HCT116 (cell line): ENCODE results near the gene TCF7L2. TPM values are rescaled to one million over a fixed set of nuclear protein-coding genes. Genes with fewer than 3 reads are reported as not detected.

Source experiments
- ATAC-seq: fragments of 200-7000 bp; cut with Tn5 transposase; 2 replicates; pipeline ENCODE4 v1.9.1; 2020; ENCODE audit warnings: mild to moderate bottlenecking, moderate library complexity
- BruUV-seq: library from RNA; stranded (reverse); fragments of 400-500 nt; replicated peaks from 2 replicates; lab custom pipeline; 2021; lab: Mats Ljungman, UMichigan
- CTCF ChIA-PET: fragments of 300-600 bp; sonication (Branson Sonifier 250); formaldehyde crosslinking; loops from one replicate; lab custom pipeline; 2021; ENCODE audit warnings: antibody characterized with exemption; lab: Charles Lee
- POLR2A ChIA-PET: fragments of 300-600, 350-600 bp; sonication (Branson Sonifier 250); formaldehyde crosslinking; loops from one replicate; lab custom pipeline; 2021; ENCODE audit warnings: antibody characterized with exemption; lab: Charles Lee
- RAD21 ChIA-PET, 2 experiments: fragments of 300-600 bp; sonication (Branson Sonifier 250); formaldehyde crosslinking; loops; one replicate each; lab custom pipeline; 2023; ENCODE audit warnings: low total read pairs in 2 of 2; ENCODE audit not compliant: uncharacterized antibody in 2 of 2, unreplicated experiment in 2 of 2, low non-redundant PET in 1 of 2; lab: Charles Lee
- DNase-seq: peaks from one replicate; pipeline ENCODE4 v3.0.0-alpha.2; 2010; ENCODE audit warnings: low read depth, low spot score
- H2AFZ ChIP-seq: fragments of 200-600 bp; shearing (Covaris generic), sonication (generic); 2 replicates; pipeline ENCODE4 v1.6.1; 2017; ENCODE audit warnings: low read depth, mixed run types, mixed read lengths, antibody characterized with exemption, low read length; ENCODE audit not compliant: poor library complexity, severe bottlenecking
- H3K27ac ChIP-seq: 2 replicates; pipeline ENCODE4 v1.5.1; 2012; ENCODE audit warnings: low read depth, low read length
- H3K27me3 ChIP-seq: fragments of 200-600 bp; sonication (generic); 2 replicates; pipeline ENCODE4 v1.6.1; 2016; ENCODE audit warnings: mixed run types, low read length, mixed read lengths; ENCODE audit not compliant: insufficient read depth
- H3K36me3 ChIP-seq, 2 experiments: fragments of 200-500 bp in 1 of 2; fragments of 200-600 bp in 1 of 2; sonication (Bioruptor generic) in 1 of 2; sonication (generic) in 1 of 2; 2 replicates each; pipeline versions ENCODE4 v1.5.1 to v1.6.1; 2014 to 2016; ENCODE audit warnings: low read length in 2 of 2, inconsistent platforms in 1 of 2, mixed read lengths in 1 of 2, mixed run types in 1 of 2; ENCODE audit not compliant: insufficient read depth in 2 of 2, control insufficient read depth in 1 of 2
- H3K4me1 ChIP-seq, 2 experiments: fragments of 200-600 bp in 1 of 2; sonication (generic) in 1 of 2; 2 replicates each; pipeline versions ENCODE4 v1.5.1 to v1.6.1; 2012 to 2017; ENCODE audit warnings: low read length in 2 of 2, inconsistent platforms in 1 of 2, mild to moderate bottlenecking in 1 of 2, mixed read lengths in 1 of 2, mixed run types in 1 of 2, moderate library complexity in 1 of 2; ENCODE audit not compliant: insufficient read depth in 2 of 2, control insufficient read depth in 1 of 2
- H3K4me2 ChIP-seq: fragments of 200-600 bp; sonication (generic); 2 replicates; pipeline ENCODE4 v1.6.1; 2017; ENCODE audit warnings: mixed run types, low read length, mixed read lengths
- H3K4me3 ChIP-seq, 2 experiments: fragments of 200-600 bp in 1 of 2; sonication (generic) in 1 of 2; replicated peaks in 1 of 2; 2 replicates each; pipeline ENCODE4 v1.5.1; 2011 to 2016; ENCODE audit warnings: low read length in 2 of 2, control low read depth in 1 of 2, low read depth in 1 of 2, mild to moderate bottlenecking in 1 of 2, mixed read lengths in 1 of 2, mixed run types in 1 of 2
- H3K79me2 ChIP-seq: fragments of 200-600 bp; sonication (generic); 2 replicates; pipeline ENCODE4 v1.6.1; 2017; ENCODE audit warnings: mild to moderate bottlenecking, mixed run types, low read length, moderate library complexity, mixed read lengths; ENCODE audit not compliant: insufficient read depth
- H3K9ac ChIP-seq: fragments of 200-600 bp; sonication (generic); 2 replicates; pipeline ENCODE4 v1.6.1; 2016; ENCODE audit warnings: low read length, mixed read lengths
- H3K9me2 ChIP-seq: fragments of 200-600 bp; sonication (generic), shearing (Covaris generic); 2 replicates; pipeline ENCODE4 v1.6.1; 2017; ENCODE audit warnings: mixed run types, mild to moderate bottlenecking, moderate library complexity; ENCODE audit not compliant: insufficient read depth
- H3K9me3 ChIP-seq, 2 experiments: fragments of 200-500 bp in 1 of 2; fragments of 200-600 bp in 1 of 2; sonication (Bioruptor generic) in 1 of 2; sonication (generic) in 1 of 2; 2 replicates each; pipeline ENCODE4 v1.6.1; 2014 to 2017; ENCODE audit warnings: low read length in 2 of 2, mixed read lengths in 2 of 2, inconsistent platforms in 1 of 2, low read depth in 1 of 2, mild to moderate bottlenecking in 1 of 2, mixed run types in 1 of 2, moderate library complexity in 1 of 2; ENCODE audit not compliant: control insufficient read depth in 1 of 2, insufficient read depth in 1 of 2
- H4K20me1 ChIP-seq: fragments of 200-600 bp; sonication (generic), shearing (Covaris generic); 2 replicates; pipeline ENCODE4 v1.6.1; 2017; ENCODE audit warnings: mixed run types, mild to moderate bottlenecking, moderate library complexity; ENCODE audit not compliant: insufficient read depth
- EGR1 ChIP-seq: IDR thresholded peaks from 2 replicates; pipeline ENCODE4 v1.6.1; 2012; ENCODE audit warnings: low read depth
- ELF1 ChIP-seq: IDR thresholded peaks from 2 replicates; pipeline ENCODE4 v1.6.1; 2012; ENCODE audit warnings: low read depth, borderline replicate concordance
- EZH2 ChIP-seq: fragments of 200-600 bp; sonication (generic); IDR thresholded peaks from 2 replicates; pipeline ENCODE4 v1.6.1; 2017; ENCODE audit warnings: antibody characterized with exemption, mixed run types
- FOSL1 ChIP-seq: IDR thresholded peaks from 2 replicates; pipeline ENCODE4 v1.6.1; 2012; ENCODE audit warnings: low read depth
- POLR2AphosphoS5 ChIP-seq: IDR thresholded peaks from 2 replicates; pipeline ENCODE4 v1.6.1; 2011; ENCODE audit warnings: mild to moderate bottlenecking, low read depth, low read length, moderate library complexity
- RAD21 ChIP-seq: IDR thresholded peaks from 2 replicates; pipeline ENCODE4 v1.6.1; 2012; ENCODE audit warnings: low read depth, mild to moderate bottlenecking
- SRF ChIP-seq: IDR thresholded peaks from 2 replicates; pipeline ENCODE4 v1.6.1; 2012; ENCODE audit warnings: low read depth
- ZFX ChIP-seq: fragments of 450-650 bp; IDR thresholded peaks from 2 replicates; pipeline ENCODE4 v1.6.1; 2017
- intact Hi-C: fragments of 100-400 bp; cut with micrococcal nuclease; formaldehyde crosslinking; loops from 2 replicates; pipeline ENCODE4 v1.10.0; 2022
- total RNA-seq: library from RNA; stranded (reverse); gene quantifications from one replicate; pipeline ENCODE4 v1.2.1, GENCODE V29; 2021; ENCODE audit not compliant: unreplicated experiment
- TF ChIP-seq, protein P1 (sequence below), 3 experiments: fragments of 200-600 bp in 1 of 3; sonication (generic) in 1 of 3; IDR thresholded peaks in 2 of 3; conservative IDR thresholded peaks in 1 of 3; 2 replicates each; pipeline ENCODE4 v1.5.1; 2012 to 2017; ENCODE audit warnings: low read depth in 2 of 3, low read length in 2 of 3, antibody characterized with exemption in 1 of 3, borderline replicate concordance in 1 of 3, control low read depth in 1 of 3, mild to moderate bottlenecking in 1 of 3, mixed read lengths in 1 of 3, mixed run types in 1 of 3, moderate library complexity in 1 of 3; ENCODE audit not compliant: insufficient read depth in 1 of 3
- TF ChIP-seq, protein P2 (sequence below): IDR thresholded peaks from 2 replicates; pipeline ENCODE4 v1.6.1; 2012

TCF7L2 gene
- total RNA-seq, 1 experiment from 2014 or later: 164 TPM

DNA sequence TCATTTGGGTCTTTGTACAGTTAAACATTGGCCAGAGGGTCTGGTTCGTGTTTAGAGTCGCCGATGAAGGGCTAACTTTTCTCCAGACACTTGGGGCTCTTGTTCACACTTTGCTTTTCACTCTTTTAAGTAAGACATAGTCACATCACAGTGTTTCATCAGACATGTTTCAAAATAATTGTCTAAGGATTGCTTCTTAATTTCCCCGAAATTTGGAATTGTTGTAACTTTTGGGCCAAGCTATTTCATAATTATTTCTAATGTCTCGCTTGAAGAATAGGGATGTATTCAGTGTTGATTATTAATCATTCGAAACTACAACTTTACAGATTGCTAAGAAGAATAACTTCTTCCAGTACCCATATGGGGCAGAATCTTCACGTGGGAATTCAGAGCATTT, 92.8 kb downstream of the TCF7L2 start:
- DNase-seq (no peak), ATAC-seq (no peak)
- H3K4me3 ChIP-seq: no peak overlapping the region
- H3K9me2 ChIP-seq: no peaks in the 10 kb centered on the region
- no TSS peak for BruUV-seq
- H3K4me1 ChIP-seq: peaks cover 12 to 22% of the 10 kb centered on the region in 2 experiments; a peak in 2 of 4 replicates
- peaks cover 100% of the 10 kb centered on the region for H3K79me2 ChIP-seq
- no peaks in the 10 kb centered on the region for H3K27me3 ChIP-seq
- H3K9ac ChIP-seq: no peak overlapping the region
- POLR2A ChIA-PET: no interaction called here
- no peaks in the 10 kb centered on the region for H3K9me3 ChIP-seq
- H2AFZ ChIP-seq: no peak overlapping the region
- intact Hi-C loops: no loop called here
- TF ChIP-seq, protein P1, sequence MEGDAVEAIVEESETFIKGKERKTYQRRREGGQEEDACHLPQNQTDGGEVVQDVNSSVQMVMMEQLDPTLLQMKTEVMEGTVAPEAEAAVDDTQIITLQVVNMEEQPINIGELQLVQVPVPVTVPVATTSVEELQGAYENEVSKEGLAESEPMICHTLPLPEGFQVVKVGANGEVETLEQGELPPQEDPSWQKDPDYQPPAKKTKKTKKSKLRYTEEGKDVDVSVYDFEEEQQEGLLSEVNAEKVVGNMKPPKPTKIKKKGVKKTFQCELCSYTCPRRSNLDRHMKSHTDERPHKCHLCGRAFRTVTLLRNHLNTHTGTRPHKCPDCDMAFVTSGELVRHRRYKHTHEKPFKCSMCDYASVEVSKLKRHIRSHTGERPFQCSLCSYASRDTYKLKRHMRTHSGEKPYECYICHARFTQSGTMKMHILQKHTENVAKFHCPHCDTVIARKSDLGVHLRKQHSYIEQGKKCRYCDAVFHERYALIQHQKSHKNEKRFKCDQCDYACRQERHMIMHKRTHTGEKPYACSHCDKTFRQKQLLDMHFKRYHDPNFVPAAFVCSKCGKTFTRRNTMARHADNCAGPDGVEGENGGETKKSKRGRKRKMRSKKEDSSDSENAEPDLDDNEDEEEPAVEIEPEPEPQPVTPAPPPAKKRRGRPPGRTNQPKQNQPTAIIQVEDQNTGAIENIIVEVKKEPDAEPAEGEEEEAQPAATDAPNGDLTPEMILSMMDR (IDR thresholded peaks at IDR 0.05 in 2 of 3, conservative IDR thresholded peaks at IDR 0.05 in 1 of 3; ENCODE audit: borderline replicate concordance in 1 of 3, insufficient read depth in 1 of 3, low read depth in 2 of 3, low read length in 2 of 3): no peak
- no peak for TF ChIP-seq EGR1
- TF ChIP-seq ELF1: no peak
- TF ChIP-seq, protein P2, sequence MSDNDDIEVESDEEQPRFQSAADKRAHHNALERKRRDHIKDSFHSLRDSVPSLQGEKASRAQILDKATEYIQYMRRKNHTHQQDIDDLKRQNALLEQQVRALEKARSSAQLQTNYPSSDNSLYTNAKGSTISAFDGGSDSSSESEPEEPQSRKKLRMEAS: no peak
- TF ChIP-seq RAD21: no peak
- TF ChIP-seq POLR2AphosphoS5: no peak
- TF ChIP-seq SRF: no peak
- no peak for TF ChIP-seq ZFX
- no peak for TF ChIP-seq EZH2
- no peak for TF ChIP-seq FOSL1
- peaks cover 37% of the 10 kb centered on the region; the same call in 1 of the 2 replicates for H4K20me1 ChIP-seq
- peaks cover 36 to 45% of the 10 kb centered on the region in 2 experiments for H3K36me3 ChIP-seq
- RAD21 ChIA-PET: no interaction called here
- no peak overlapping the region for H3K4me2 ChIP-seq
- CTCF ChIA-PET: no interaction called here
- no peak overlapping the region for H3K27ac ChIP-seq
